Esophagus muscularis mucosa (tissue), 4 donors: Measurements from ENCODE around the gene TMPRSS2.

ENCODE experiments used
- CTCF ChIP-seq, 3 experiments: fragments of 200-600 bp in 2 of 3; fragments of 450-650 bp in 1 of 3; sonication (generic) in 2 of 3; IDR thresholded peaks; one replicate each; pipeline ENCODE4 v1.5.1; 2017 to 2019; ENCODE audit warnings: antibody characterized with exemption in 3 of 3, mild to moderate bottlenecking in 2 of 3, moderate library complexity in 1 of 3
- EP300 ChIP-seq: sonication (generic); formaldehyde crosslinking; IDR thresholded peaks from one replicate; pipeline ENCODE4 v1.6.1; 2017; ENCODE audit warnings: antibody characterized with exemption
- POLR2A ChIP-seq: fragments of 450-650 bp; IDR thresholded peaks from one replicate; pipeline ENCODE4 v1.6.1; 2017; ENCODE audit warnings: antibody characterized with exemption, moderate library complexity, mild to moderate bottlenecking, low read depth
- POLR2AphosphoS5 ChIP-seq, 2 donors: sonication (generic); formaldehyde crosslinking; IDR thresholded peaks; one replicate each; pipeline ENCODE4 v1.6.1; 2017; ENCODE audit warnings: antibody characterized with exemption in 2 of 2

- TF ChIP-seq CTCF (IDR thresholded peaks at IDR 0.05), result no peak
- no peak for TF ChIP-seq POLR2AphosphoS5 (IDR thresholded peaks at IDR 0.05)
- no peak for TF ChIP-seq EP300
- no peak for TF ChIP-seq POLR2A
Measured at GRCh38 chr21:41490330-41490729, 17.6 kb downstream of the TMPRSS2 start.
